ENCODE measurements around the gene ETFDH.
A peak's percentile ranks its signal among the peaks of the same experiment; 100 is the strongest.
"Not testable (repeated sequence)": the region's sequence is repeated elsewhere in the genome, so short reads cannot be mapped to it uniquely, and the experiment has no call there.

ETFDH gene

DNA sequence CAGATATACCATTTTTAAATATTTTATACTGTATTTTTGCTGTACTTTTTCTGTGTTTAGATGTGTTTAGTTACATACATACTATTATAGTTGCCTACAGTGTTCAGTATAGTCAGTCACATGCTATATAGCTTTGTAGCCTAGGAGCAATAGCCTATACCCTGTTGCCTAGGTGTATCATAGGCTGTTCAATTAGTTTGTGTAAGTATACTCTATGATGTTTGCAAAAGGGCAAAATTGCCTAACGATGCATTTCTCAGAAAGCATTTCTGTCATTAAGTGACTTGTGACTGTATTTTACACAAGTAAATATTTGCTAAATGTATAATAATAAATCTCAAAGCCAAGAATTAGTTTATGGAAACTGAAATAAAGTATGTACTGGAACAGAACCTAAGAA is 9.5 kb downstream of the ETFDH start:
- no peak for DNase-seq

DNA sequence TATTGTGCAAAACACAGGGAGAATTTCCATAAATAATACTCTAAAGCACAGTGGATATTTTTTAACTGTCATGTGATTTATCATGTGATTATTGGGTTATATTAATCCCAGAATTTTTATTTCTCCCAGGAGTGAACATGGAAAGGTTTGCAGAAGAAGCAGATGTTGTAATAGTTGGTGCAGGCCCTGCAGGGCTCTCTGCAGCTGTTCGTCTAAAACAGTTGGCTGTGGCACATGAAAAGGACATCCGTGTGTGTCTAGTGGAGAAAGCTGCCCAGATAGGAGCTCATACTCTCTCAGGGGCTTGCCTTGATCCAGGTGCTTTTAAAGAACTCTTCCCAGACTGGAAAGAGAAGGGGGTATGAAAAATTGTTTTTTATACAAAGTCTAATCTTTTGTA is 10.0 kb downstream of the ETFDH start:
- no peak for DNase-seq

DNA sequence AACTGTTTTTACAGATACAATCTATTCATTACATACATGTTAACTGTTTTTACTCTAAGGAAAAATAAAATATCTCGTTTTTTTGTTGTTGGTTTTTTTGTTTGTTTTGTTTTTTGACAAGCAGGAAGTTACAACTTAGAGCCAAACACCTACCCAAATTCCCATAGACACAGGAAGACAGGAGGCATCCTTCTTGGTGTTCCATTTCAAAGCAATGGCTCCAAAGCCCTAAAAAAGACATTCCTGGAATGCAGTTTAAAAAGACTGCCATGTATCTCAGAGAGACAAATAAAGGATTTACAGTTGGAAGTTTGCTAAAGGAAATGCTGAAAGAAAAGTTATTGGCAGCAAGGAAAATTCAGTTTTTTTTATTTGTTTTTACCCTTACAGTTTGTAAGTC is 16.7 kb downstream of the ETFDH start:
- no peak for DNase-seq

DNA sequence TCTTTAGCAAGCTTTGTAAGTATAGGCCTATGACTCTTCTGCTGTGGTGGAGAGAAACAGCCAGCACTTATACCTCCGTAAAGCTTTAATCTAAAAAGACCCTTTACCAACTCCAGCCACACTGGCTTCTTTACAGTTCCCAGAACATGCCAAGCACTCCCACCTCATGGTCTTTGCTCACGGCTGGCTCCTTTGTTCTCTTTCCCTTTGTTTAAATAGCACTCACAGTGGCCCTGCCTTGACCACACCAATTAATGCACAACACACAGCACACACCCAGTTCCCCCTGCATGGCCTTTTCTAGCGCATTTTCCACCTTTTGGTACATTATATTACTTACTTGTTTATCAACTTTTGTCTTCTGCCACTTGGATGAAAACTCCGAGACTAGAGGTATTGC is 32.2 kb downstream of the ETFDH start:
- DNase-seq: no peak

DNA sequence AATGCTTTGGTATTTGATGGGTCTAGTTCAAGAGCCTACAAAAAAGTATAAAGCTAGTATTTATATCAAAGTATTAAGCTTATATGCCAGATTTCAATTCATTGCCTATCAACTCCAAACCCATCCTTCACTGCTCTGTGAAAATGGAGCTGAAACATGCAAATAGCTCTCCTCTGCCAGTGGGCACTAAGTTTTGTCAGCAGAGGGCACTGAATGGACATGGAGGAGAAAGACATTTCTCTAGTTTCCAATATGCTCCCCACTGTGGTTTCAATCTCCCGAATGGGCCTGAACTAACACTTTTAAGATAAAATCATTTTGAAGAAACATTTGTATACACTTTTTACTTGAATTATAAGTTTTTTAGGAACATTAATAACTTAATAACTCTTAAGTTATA is 38.7 kb downstream of the ETFDH start:
- DNase-seq: no peak

DNA sequence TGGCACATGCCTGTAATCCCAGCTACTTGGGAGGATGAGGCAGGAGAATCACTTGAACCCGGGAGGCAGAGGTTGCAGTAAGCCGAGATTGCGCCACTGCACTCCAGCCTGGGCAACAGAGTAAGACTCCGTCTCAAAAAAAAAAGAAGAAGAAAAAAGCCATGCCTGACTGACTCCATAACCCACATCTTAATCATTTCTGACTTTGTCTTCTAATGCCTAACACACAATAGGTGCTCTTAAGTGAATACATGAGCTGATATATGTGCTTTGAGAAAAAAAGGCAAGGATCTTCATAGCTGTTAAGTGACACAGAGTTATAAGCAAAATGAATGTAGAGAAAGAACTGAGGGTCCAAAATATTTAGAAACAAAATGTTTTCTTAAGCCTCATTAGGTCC is 40.5 kb downstream of the ETFDH start:
- DNase-seq: not testable (repeated sequence)

DNA sequence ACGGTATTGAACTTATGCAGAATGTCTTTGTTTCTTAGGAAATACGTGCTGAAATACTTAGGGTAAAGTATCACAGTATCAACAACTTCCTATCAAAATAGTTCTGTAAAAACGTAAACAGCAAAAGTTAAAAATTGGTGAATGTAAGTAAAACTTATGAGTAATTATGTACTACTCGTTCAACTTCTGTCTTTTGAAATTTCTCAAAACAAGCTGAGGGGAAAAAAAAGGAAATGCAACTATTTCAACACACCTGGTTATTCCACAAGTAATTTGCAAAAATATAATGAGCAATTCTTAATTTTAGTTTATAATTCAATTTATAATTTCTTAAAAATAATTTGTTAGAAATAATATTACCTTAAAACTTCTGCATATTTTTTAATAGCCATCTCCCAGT is 42.8 kb downstream of the ETFDH start:
- DNase-seq: no peak

DNA sequence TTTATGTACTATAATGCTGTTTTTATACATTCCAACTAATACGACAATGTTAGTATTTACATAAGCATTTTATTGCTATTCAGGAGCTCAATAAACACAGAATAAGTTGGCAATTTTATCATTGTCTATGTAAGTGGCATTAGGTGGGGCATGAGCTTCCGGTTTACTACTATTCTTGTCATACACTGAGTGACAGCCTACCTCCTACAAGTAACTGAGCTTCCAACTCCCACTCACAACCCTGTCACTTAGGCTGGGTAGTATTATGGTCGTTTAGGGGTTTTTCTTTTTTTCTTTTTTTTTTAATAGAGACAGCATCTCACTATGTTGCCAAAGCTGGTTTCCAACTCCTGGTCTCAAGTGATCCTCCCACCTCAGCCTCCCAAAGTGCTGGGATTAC is 43.7 kb downstream of the ETFDH start:
- no peak for DNase-seq

DNA sequence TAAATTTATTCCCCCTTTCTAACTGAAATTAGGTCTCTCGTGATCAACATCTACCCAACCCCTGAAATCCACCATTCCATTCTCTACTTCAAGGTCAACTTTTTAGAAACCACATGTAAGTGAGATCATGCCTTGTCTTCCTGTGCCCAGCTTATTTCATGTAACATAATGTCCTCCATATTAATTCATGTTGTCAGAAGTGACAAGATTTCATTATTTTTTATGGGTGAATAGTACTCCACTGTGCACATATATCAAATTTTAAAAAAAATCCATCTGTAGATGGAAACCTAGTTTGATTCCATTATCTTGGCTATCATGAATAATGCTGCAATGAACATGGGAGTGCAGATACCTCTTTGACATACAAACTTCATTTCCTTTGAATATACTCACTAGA is 49.6 kb downstream of the ETFDH start:
- no peak for DNase-seq

DNA sequence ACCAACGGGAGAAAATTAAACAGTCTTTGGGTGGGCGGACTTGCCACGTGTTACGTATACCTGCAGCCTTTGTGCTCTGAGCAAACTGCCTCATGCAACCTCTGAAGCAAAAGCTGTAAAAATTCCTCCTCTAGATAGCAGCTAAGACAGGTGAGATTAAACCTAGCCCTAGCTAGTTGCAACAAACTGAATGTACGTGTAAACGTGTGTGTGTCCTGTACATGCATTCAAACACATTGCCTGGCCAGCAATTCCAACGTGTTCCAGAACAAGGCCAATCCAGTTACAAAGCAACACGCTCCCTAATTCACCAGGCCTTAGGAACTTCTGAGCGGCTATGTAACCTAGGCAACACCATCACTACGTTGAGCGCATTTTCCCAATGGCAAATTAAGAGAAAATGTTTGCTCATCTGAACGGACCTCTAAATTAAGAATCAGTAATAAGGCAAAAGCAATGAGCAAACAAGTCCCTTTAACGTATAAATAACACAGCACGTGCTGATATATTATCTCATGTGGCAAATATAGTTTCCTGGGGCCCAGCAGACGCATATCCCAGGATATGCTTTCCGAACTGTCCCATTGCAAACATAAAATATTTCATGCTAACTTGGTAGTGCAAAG is 50.3 kb downstream of the ETFDH start:
- DNase-seq: no peak

DNA sequence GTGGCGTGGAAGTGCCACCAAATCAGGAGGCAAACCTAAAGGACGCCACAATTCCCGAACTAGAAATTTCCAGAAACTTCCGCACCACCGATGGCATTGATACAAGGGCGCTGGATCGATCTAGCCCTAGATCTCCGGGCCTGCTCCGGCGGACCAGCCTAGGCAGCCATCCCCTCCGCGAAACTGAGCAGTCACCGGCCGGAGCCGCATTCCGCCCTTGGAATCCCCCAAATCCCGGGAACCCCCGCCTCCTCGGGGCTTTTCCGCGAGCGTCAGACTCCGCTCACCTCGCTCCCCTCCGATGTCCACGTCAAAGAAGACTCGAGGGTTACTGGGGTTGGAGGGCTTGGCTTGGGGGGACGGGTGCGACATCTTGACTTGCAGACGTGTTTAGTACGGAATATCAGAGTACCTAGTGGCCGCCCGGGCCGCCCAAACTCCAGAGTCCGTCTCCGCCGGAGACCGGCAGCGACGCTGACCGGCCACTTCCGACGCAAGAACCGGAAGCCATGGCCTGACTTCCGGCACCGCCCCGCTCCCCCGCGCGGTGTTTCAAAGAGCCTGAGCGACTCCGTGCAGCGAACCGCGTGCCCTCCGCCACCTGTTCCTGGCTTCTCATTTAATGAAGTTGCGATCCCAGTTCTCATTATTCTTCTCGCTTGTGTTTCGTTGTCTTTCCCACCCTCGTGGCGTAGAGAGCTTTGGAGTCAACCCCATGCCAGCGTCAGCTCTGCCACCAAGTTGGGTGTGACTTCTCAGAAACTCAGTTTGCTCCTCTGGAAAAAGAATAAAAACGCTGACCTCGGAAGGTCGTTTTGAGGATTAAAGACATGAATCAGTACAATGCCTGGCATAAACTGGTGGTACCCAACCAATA is 51.1 kb downstream of the ETFDH start, which contains the start of gene PPID:
Gene PPID, minus strand, starts transcription at position 480 of the 877 bp plus-strand sequence. Its CDS starts 108 bp downstream, at position 372.
- DNase-seq: peak; percentile 40

DNA sequence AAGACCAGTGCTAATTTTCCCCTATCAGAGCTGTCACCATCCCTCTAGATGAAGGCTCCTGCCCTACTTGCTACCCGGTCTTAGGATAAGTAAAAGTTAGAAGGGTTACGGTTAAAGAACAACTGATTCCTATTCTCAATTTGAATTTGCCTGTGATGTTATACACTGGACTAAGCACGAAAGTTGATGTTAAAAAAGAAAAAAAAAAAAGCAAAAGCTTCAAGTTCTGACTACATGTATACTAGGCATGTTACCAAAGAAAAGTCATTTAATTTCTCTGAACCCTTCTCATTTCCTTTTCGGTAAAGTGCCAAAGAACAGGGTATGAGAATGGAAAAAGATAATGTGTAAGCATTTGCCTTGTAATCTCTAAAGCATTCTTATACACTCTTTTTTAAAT is 52.5 kb downstream of the ETFDH start:
- no peak for DNase-seq

DNA sequence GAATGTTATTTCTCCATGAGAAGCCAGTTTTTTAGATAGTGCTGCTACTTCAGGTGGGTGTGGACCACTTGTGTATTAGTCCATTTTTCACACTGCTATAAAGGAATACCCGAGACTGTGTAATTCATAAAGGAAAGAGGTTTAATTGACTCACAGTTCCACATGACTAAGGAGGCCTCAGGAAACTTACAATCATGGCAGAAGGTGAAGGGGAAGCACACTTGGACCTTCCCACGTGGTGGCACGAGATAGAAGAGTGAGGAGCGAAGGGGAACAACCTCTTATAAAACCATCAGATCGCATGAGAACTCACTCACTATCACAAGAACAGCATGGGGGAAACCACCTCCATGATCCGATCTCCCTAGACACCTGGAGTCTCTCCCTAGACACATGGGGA is 54.5 kb downstream of the ETFDH start:
- DNase-seq: no peak

DNA sequence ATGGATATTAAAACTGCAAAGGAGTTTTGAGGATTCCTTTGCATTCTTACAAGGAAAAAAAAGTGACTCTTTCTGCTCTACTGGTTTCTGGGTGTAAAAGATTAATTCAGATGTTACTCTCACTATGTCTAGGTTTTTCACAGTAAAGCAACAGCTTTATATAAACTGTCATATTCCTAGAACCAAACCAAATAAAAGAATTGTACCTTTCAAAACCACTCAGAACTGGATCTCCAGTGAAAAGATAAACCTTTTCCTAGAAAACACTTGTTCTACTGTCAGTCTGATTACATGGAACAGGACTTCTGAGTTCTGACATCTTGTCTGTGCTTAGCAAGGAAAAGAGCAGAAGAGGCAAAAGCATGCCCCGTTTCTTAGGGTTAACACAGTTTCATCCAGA is 56.1 kb downstream of the ETFDH start:
- DNase-seq: no peak

DNA sequence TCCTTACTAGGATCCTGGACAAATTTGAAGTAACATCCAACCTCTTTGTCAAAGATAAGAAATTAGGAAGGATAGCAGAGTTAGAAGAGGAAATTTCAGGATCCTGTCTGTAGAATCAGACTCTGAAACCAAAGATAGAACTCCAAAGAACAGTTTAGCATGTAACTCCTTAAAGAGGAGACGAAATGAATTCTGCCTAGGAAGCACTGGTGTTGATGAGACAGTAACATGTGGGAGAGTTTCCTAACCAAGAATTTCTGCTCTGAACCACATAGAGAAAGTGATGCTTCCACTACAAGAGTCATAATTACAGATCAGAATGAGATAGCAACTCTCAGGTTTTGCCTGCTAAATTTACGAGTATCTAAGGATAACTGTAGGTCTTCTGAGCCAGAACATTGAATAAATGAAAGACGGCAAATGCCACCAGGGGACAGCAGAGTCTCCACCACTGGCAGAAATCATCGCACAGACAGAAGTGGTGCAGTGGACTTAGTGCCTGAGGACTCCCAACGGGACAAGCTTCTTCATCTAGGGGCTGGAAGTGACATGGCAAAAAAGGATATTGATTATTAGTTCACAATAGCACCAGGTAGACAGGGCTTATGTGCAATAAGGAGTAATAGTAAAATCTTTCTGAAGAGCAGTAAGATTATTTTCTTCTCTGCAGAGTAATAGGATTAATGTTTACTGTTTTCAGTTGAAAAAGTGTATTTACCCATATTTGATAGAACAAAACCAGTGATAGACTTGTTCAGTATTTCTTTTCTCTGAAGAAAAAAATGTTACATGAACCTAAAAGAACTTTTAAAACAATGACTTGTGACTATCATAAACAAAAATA is 57.8 kb downstream of the ETFDH start:
- no peak for DNase-seq

DNA sequence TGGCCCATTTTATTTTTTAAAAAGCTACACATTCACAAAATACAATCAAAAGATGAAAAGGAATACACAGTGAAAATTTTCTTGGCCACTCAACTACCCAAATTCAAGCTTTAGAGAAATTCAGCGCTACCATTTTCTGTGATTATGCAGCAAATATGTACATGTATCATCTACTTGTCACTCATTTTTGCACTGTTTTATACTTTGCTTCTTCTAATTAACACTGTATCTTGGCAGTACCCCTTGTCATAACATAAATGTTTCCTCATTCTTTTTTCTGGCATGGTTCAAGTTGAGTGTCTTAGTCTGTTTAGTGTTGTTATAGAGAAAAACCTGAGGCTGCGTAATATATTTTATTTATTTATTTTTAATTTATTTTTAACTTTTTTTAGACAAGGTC is 66.8 kb downstream of the ETFDH start:
- DNase-seq: no peak

DNA sequence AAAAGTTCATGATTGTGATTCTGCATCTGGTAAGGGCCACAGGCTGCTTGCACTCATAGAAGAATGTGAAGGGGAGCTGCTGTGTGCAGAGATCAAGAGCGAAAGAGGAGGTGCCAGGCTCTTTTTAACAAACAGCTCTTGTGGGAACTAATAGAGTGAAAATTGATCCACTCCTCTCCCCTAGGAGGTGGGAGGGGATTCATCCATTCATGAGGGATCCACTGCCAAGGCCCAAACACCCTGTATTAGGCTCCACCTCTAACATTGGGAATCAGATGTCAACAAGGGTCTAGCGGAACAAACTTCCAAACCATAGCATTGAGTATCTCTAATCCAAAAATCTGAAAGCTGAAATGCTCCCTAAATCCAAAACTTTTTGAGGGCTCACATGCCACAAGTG is 67.5 kb downstream of the ETFDH start:
- DNase-seq: no peak

DNA sequence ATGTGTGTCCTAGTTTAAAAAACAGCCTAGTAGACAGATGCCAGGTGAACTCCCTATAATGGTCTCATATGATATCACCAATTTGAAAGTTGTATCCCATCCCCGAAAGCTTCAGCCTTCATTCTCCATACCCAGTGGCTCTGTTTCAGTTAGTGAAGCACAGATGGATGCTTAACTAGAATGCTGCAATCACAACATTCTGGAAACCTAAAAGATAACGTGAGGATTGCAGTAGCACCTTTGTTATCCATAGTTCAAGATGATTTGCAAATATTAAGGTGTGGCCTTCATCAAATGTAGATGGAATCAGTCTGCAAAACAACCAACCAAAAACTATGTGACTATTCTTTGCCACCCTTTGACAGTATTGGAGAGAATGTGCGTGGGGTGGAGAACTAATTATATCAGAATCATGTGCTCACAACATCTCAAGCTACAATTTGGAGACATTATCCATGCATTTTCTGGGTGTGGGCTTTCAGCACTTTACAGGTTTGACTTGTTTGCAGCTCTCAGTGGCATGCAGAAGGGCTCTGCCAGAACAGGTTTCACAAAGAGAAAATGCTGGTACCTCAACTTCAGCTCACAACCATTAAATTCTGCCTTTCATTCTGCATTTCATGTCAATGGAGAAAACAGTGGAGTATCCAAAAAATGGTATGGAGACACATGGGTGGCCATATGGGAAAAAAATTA is 69.4 kb downstream of the ETFDH start:
- no peak for DNase-seq

DNA sequence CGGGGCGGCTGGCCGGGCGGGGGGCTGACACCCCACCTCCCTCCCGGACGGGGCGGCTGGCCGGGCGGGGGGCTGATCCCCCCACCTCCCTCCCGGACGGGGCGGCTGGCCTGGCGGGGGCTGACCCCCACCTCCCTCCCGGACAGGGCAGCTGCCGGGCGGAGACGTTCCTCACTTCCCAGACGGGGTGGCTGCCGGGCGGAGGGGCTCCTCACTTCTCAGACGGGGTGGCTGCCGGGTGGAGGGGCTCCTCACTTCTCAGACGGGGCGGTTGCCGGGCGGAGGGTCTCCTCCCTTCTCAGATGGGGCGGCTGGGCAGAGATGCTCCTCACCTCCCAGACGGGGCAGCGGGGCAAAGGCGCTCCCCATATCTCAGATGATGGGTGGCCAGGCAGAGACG is 74.4 kb downstream of the ETFDH start:
- DNase-seq: not testable (repeated sequence)

DNA sequence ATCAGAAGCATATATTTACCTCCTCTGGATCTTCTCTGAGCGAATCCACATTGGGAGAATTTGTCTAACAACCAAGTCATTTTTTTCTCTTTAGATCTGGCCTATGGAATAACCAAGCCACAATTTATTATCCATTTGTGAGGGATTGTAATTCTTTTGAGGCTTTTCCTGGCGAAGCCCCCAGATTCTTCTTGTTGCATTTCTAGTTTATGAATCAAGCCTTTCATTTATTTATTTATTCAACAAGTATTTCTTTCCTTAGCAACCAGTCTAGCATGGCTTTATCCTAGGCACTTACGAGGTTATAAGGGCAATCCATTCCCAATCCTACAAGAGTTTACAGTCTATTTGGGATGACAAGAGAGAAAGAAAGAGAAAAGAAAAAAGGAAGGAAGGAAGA is 78.3 kb downstream of the ETFDH start:
- no peak for DNase-seq

DNA sequence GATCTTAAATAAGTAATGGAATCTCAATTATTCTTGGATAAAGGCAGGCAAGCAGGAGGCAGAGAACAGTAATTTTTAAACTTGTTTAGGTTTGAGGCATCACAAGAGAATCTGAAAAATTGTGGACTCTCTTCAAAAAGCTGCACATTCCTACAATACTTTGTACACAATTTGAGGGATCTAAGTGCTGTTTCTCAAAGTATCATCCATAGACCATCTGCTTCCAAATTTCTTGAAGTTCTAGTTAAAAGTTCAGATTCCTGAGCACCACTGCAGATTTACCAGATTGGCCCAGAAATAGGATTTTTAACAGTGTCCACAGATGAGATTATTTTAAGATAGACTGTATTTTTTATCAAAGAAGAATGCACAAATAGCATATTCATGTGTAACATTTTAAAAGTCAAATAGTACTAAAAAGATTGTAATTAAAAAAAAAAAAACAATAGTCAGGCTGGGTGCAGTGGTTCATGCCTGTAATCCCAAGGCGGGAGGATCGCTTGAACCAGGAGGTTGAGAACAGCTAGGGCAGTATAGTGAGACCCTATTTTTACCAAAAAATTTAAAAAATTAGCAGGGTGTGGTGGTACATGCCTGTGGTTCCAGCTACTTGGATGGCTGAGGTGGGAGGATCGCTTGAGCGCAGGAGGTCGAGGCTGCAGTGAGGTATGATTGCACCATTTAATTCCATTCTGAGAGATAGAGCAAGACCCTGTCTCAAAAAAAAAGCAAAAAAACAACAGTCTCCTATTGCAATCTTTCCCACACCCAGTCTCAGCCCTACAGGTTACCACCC is 82.5 kb downstream of the ETFDH start:
- DNase-seq: no peak

DNA sequence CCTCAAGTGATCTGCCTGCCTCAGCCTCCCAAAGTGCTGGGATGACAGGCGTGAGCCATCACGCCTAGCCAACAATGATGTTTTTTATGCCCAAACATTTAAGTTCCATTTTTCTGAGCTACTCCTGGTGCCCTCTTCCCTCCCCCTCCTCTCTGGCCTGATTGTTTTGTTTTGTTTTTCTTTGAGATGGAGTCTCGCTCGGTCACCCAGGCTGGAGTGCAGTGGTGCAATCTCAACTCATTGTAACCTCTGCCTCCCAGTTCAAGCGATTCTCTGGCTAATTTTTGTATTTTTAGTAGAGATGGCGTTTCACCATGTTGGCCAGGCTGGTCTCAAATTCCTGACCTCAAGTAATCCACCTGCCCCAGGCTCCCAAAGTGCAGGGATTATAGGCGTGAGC is 83.7 kb downstream of the ETFDH start:
- DNase-seq: not testable (repeated sequence)
